Smooth muscle cell (in vitro differentiated cells): ENCODE measurements around the gene RNF135. TPM values are rescaled to one million over a fixed set of nuclear protein-coding genes. Genes with fewer than 3 reads are reported as not detected.

ENCODE experiments used
- DNase-seq: peaks from one replicate; lab custom pipeline; 2025; ENCODE audit not compliant: unreplicated experiment; lab: John Stamatoyannopoulos, UW
- H2AFZ ChIP-seq: fragments of 200-600 bp; sonication (generic); 2 replicates; pipeline ENCODE4 v1.6.0; 2016; ENCODE audit warnings: antibody characterized with exemption, low read depth, mild to moderate bottlenecking
- H3F3A ChIP-seq: fragments of 200-600 bp; sonication (generic); 2 replicates; pipeline ENCODE4 v1.6.0; 2017; ENCODE audit warnings: antibody characterized with exemption, low read depth
- H3K27ac ChIP-seq: fragments of 200-600 bp; sonication (generic); 2 replicates; pipeline ENCODE4 v1.5.1; 2016; ENCODE audit warnings: low read depth, mild to moderate bottlenecking
- H3K27me3 ChIP-seq: fragments of 200-600 bp; sonication (generic); 2 replicates; pipeline ENCODE4 v1.6.1; 2016; ENCODE audit warnings: low read depth, mild to moderate bottlenecking
- H3K36me3 ChIP-seq: fragments of 200-600 bp; sonication (generic); 2 replicates; pipeline ENCODE4 v1.5.1; 2016; ENCODE audit warnings: low read depth
- H3K4me1 ChIP-seq: fragments of 200-600 bp; sonication (generic); 2 replicates; pipeline ENCODE4 v1.5.1; 2016; ENCODE audit warnings: low read depth
- H3K4me2 ChIP-seq: fragments of 200-600 bp; sonication (generic); 2 replicates; pipeline ENCODE4 v1.6.0; 2016; ENCODE audit warnings: mild to moderate bottlenecking
- H3K4me3 ChIP-seq: fragments of 200-600 bp; sonication (generic); 2 replicates; pipeline ENCODE4 v1.5.1; 2016; ENCODE audit warnings: mild to moderate bottlenecking
- H3K79me2 ChIP-seq: fragments of 200-600 bp; sonication (generic); 2 replicates; pipeline ENCODE4 v1.6.0; 2016; ENCODE audit warnings: low read depth, mild to moderate bottlenecking
- H3K9ac ChIP-seq: fragments of 200-600 bp; sonication (generic); 2 replicates; pipeline ENCODE4 v1.6.0; 2016; ENCODE audit warnings: low read depth
- H3K9me3 ChIP-seq: fragments of 200-600 bp; sonication (generic); replicated peaks from 2 replicates; pipeline ENCODE4 v1.5.1; 2016; ENCODE audit warnings: low read depth
- H4K20me1 ChIP-seq: fragments of 200-600 bp; sonication (generic); 2 replicates; pipeline ENCODE4 v1.6.0; 2016; ENCODE audit warnings: low read depth
- WGBS: methylation state at CpG from one replicate; pipeline ENCODE4 v1.1.7; 2016; ENCODE audit warnings: low lambda C conversion rate; 5-methylcytosine and 5-hydroxymethylcytosine counted together
- polyA plus RNA-seq: library from polyadenylated mRNA; unstranded; fragments of >200 nt; fragmentation: Nextera tagmentation; extraction: Ambion mirVana; gene quantifications from 2 replicates; pipeline ENCODE4 v1.2.1, GENCODE V29; 2016
- total RNA-seq: library from RNA; depleted of rRNA; stranded (reverse); fragments of >200 nt; gene quantifications from 2 replicates; pipeline ENCODE4 v1.2.3, GENCODE V29; 2014
- TF ChIP-seq, protein P1 (sequence below): fragments of 200-600 bp; sonication (generic); IDR thresholded peaks from 2 replicates; pipeline ENCODE4 v1.5.1; 2017; ENCODE audit warnings: borderline replicate concordance, mild to moderate bottlenecking, antibody characterized with exemption; ENCODE audit not compliant: insufficient read depth, poor library complexity, severe bottlenecking

Gene RNF135
- total and polyA plus RNA-seq, 2 experiments from 2014 or later, result 9.7 to 17.9 TPM

- H3K27me3 ChIP-seq, result no peaks in the 10 kb centered on the region
- H4K20me1 ChIP-seq, result no peaks in the 10 kb centered on the region
- no peaks in the 10 kb centered on the region for H3K79me2 ChIP-seq
- H3K9me3 ChIP-seq, result no peaks in the 10 kb centered on the region
- no peak for DNase-seq
- no peaks in the 10 kb centered on the region for H3F3A ChIP-seq
- 96% methylated on average over 6 of the region's 6 CpGs for WGBS
- no peak overlapping the region for H3K4me2 ChIP-seq
- no peaks in the 10 kb centered on the region for H3K36me3 ChIP-seq
- no peak overlapping the region for H2AFZ ChIP-seq
- H3K27ac ChIP-seq, result no peak overlapping the region
- H3K4me3 ChIP-seq, result no peak overlapping the region
- TF ChIP-seq, protein P1, sequence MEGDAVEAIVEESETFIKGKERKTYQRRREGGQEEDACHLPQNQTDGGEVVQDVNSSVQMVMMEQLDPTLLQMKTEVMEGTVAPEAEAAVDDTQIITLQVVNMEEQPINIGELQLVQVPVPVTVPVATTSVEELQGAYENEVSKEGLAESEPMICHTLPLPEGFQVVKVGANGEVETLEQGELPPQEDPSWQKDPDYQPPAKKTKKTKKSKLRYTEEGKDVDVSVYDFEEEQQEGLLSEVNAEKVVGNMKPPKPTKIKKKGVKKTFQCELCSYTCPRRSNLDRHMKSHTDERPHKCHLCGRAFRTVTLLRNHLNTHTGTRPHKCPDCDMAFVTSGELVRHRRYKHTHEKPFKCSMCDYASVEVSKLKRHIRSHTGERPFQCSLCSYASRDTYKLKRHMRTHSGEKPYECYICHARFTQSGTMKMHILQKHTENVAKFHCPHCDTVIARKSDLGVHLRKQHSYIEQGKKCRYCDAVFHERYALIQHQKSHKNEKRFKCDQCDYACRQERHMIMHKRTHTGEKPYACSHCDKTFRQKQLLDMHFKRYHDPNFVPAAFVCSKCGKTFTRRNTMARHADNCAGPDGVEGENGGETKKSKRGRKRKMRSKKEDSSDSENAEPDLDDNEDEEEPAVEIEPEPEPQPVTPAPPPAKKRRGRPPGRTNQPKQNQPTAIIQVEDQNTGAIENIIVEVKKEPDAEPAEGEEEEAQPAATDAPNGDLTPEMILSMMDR, result no peak
- no peak overlapping the region for H3K9ac ChIP-seq
- no peaks in the 10 kb centered on the region for H3K4me1 ChIP-seq
These were observed 16.6 kb upstream of the RNF135 start for GRCh38 chr17:30954046-30954830.

DNA sequence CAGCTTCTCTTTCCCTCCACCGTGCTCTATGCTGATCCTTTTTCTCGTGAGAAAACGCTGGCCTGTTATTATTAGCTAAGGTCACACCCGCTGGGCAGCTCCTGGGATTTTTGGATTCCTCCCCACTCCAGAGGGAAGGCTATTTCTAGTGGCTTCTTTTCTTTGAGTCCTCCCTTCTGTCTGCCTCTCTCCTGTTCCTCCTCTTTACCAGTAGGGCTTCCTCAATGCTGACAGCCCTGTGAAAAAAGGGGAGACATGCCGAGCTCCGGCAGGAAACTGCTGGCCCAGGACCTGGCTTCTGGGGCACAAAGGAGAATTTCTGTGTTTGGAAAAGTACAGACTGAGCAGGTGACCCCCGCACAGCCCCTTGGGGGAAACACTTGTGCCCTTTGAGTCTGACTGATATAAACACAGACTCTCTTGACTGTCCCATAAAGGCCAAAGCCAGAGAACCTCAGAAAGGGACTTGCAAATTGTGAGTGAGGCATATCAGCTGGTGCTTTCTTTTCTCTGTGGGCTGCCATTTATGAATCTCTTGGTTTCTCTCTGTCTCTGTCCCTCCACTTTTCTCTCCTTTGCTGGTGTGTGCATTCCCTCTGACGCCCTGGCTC lies 14.0 kb upstream of the RNF135 start:
- Histone ChIP-seq H3K4me1 (no peaks in the 10 kb centered on the region), H2AFZ (no peak overlapping the region), H3K27ac (no peak overlapping the region), H3K27me3 (no peaks in the 10 kb centered on the region), H3K36me3 (no peaks in the 10 kb centered on the region), H3K9ac (no peak overlapping the region), H3K4me3 (no peak overlapping the region), H3K9me3 (no peaks in the 10 kb centered on the region), H3K79me2 (no peaks in the 10 kb centered on the region), H4K20me1 (no peaks in the 10 kb centered on the region), H3K4me2 (no peak overlapping the region), H3F3A (no peaks in the 10 kb centered on the region)
- TF ChIP-seq, protein P1, result no peak
- no peak for DNase-seq
- WGBS, result 72% methylated on average over 8 of the region's 8 CpGs

DNA sequence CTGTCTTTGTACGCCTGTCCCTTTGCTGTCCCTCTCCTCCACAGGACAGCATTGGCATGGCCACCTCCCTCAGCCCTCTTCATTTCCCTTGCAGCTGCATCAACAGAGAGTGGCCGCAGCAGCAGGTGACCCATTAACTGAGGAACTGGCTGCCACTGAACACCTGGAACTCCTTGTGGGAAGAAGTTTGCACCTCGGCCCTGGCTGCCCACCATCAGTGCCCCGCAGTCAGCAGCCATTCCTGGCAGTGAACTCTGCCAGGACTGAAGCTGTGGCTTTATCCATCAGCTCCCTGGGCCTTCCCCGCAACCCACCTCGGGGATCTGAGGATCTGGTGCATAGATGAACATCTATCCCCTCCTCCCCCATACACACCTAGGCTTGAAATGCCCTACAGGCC lies 13.1 kb upstream of the RNF135 start:
- Histone ChIP-seq H3K4me1 (no peaks in the 10 kb centered on the region), H3K36me3 (no peaks in the 10 kb centered on the region), H3K4me3 (no peak overlapping the region), H3K27ac (no peak overlapping the region), H3K79me2 (no peaks in the 10 kb centered on the region), H3K27me3 (no peaks in the 10 kb centered on the region), H3F3A (no peaks in the 10 kb centered on the region), H3K9ac (no peak overlapping the region), H4K20me1 (no peaks in the 10 kb centered on the region), H2AFZ (no peak overlapping the region), H3K4me2 (no peak overlapping the region), H3K9me3 (no peaks in the 10 kb centered on the region)
- no peak for DNase-seq
- WGBS, result 94% methylated on average over 6 of the region's 6 CpGs
- TF ChIP-seq, protein P1, result no peak
